CD14-positive monocyte (primary cell): Measurements from ENCODE around the gene OAF. TPM values are rescaled to one million over a fixed set of nuclear protein-coding genes. Genes with fewer than 3 reads are reported as not detected.

ENCODE experiments used
- DNase-seq, 3 donors: peaks; one replicate each; pipeline ENCODE4 v3.0.0-alpha.2; 2011 to 2022
- H2AFZ ChIP-seq: 2 replicates; pipeline ENCODE4 v1.6.0; 2012; ENCODE audit warnings: mild to moderate bottlenecking, low read depth, low read length, inconsistent platforms; ENCODE audit not compliant: insufficient read depth, poor library complexity, severe bottlenecking
- H3K27ac ChIP-seq, 2 donors: 1 replicate in 1 of 2; 2 replicates in 1 of 2; pipeline ENCODE4 v1.5.1; 2012 to 2013; ENCODE audit warnings: low read length in 2 of 2, control low read depth in 1 of 2, inconsistent platforms in 1 of 2, low read depth in 1 of 2, mild to moderate bottlenecking in 1 of 2
- H3K27me3 ChIP-seq, 2 donors: one replicate each; pipeline versions ENCODE4 v1.6.0 to v1.6.1; 2011 to 2013; ENCODE audit warnings: low read length in 2 of 2; ENCODE audit not compliant: control insufficient read depth in 2 of 2, insufficient read depth in 2 of 2
- H3K36me3 ChIP-seq, 2 donors: replicated peaks in 1 of 2; 1 replicate in 1 of 2; 2 replicates in 1 of 2; pipeline versions ENCODE4 v1.5.1 to v1.6.1; 2012 to 2013; ENCODE audit warnings: low read length in 2 of 2, control low read depth in 1 of 2, inconsistent platforms in 1 of 2, mild to moderate bottlenecking in 1 of 2; ENCODE audit not compliant: insufficient read depth in 2 of 2, control insufficient read depth in 1 of 2
- H3K4me1 ChIP-seq, 2 donors: 1 replicate in 1 of 2; 2 replicates in 1 of 2; pipeline versions ENCODE4 v1.5.1 to v1.6.1; 2012 to 2013; ENCODE audit warnings: low read length in 2 of 2, control low read depth in 1 of 2, inconsistent platforms in 1 of 2, mild to moderate bottlenecking in 1 of 2, moderate library complexity in 1 of 2; ENCODE audit not compliant: insufficient read depth in 2 of 2, control insufficient read depth in 1 of 2
- H3K4me2 ChIP-seq: replicated peaks from 2 replicates; pipeline ENCODE3; 2012; ENCODE audit warnings: low read length, moderate library complexity, mild to moderate bottlenecking; ENCODE audit not compliant: poor library complexity, severe bottlenecking; ENCODE audit errors: extremely low read depth
- H3K4me3 ChIP-seq, 3 experiments: fragments of 200-600 bp in 1 of 3; sonication (generic) in 1 of 3; replicated peaks in 1 of 3; 1 replicate in 2 of 3; 2 replicates in 1 of 3; pipeline ENCODE4 v1.5.1; 2011 to 2013; ENCODE audit warnings: low read length in 3 of 3, mild to moderate bottlenecking in 3 of 3, control low read depth in 2 of 3, low read depth in 2 of 3, inconsistent platforms in 1 of 3, moderate library complexity in 1 of 3
- H3K79me2 ChIP-seq: 2 replicates; pipeline ENCODE4 v1.6.0; 2012; ENCODE audit warnings: mild to moderate bottlenecking, control low read depth, inconsistent platforms, low read length, moderate library complexity; ENCODE audit not compliant: insufficient read depth
- H3K9ac ChIP-seq: 2 replicates; pipeline ENCODE4 v1.6.0; 2017; ENCODE audit warnings: low read length, mild to moderate bottlenecking; ENCODE audit not compliant: insufficient read depth, poor library complexity, severe bottlenecking
- H3K9me3 ChIP-seq, 2 donors: replicated peaks in 1 of 2; 1 replicate in 1 of 2; 2 replicates in 1 of 2; pipeline versions ENCODE4 v1.5.1 to v1.6.1; 2012 to 2013; ENCODE audit warnings: low read length in 2 of 2, control low read depth in 1 of 2; ENCODE audit not compliant: control insufficient read depth in 1 of 2, insufficient read depth in 1 of 2
- H4K20me1 ChIP-seq: 2 replicates; pipeline ENCODE4 v1.6.0; 2012; ENCODE audit warnings: mild to moderate bottlenecking, low read length, control low read depth, moderate library complexity; ENCODE audit not compliant: insufficient read depth
- H3K27ac Mint-ChIP-seq, 7 donors: one replicate each; pipeline ENCODE4 v1.8.0; 2020; ENCODE audit warnings: mild to moderate bottlenecking in 7 of 7, mixed read lengths in 7 of 7, moderate library complexity in 6 of 7, inconsistent platforms in 2 of 7
- H3K27me3 Mint-ChIP-seq, 3 donors: one replicate each; pipeline ENCODE4 v1.8.0; 2021 to 2022; ENCODE audit warnings: low read depth in 3 of 3, mild to moderate bottlenecking in 3 of 3, mixed read lengths in 3 of 3, moderate library complexity in 3 of 3, inconsistent platforms in 1 of 3
- H3K36me3 Mint-ChIP-seq, 2 donors: one replicate each; pipeline ENCODE4 v1.8.0; 2020; ENCODE audit warnings: mixed read lengths in 2 of 2, inconsistent platforms in 1 of 2, mild to moderate bottlenecking in 1 of 2
- H3K4me1 Mint-ChIP-seq: one replicate; pipeline ENCODE4 v1.8.0; 2020; ENCODE audit warnings: mild to moderate bottlenecking, mixed read lengths
- H3K4me3 Mint-ChIP-seq, 2 donors: one replicate each; pipeline ENCODE4 v1.8.0; 2020; ENCODE audit warnings: mild to moderate bottlenecking in 2 of 2, mixed read lengths in 2 of 2, moderate library complexity in 1 of 2
- H3K9me3 Mint-ChIP-seq, 7 donors: one replicate each; pipeline ENCODE4 v1.8.0; 2020 to 2022; ENCODE audit warnings: mixed read lengths in 7 of 7, mild to moderate bottlenecking in 6 of 7, moderate library complexity in 6 of 7, inconsistent platforms in 2 of 7
- CTCF ChIP-seq: fragments of 200-600 bp; IDR thresholded peaks from one replicate; pipeline ENCODE4 v1.8.0; 2022; ENCODE audit warnings: antibody characterized with exemption, mild to moderate bottlenecking
- WGBS: methylation state at CpG from one replicate; pipeline ENCODE4 v1.1.5; 2013; ENCODE audit warnings: missing lambda C conversion rate; ENCODE audit not compliant: insufficient coverage; 5-methylcytosine and 5-hydroxymethylcytosine counted together
- intact Hi-C, 2 donors: fragments of 100-400 bp; cut with micrococcal nuclease; formaldehyde crosslinking; loops; one replicate each; pipeline versions ENCODE4 v1.15.0 to v1.15.1; 2023
- polyA plus RNA-seq, 3 donors: library from polyadenylated mRNA; depleted of rRNA in 1 of 3; unstranded in 2 of 3; stranded (reverse) in 1 of 3; fragments of 300-500 nt in 2 of 3; fragments of >200 nt in 1 of 3; fragmentation: Illumina TruSeq in 2 of 3; gene quantifications; 1 replicate in 2 of 3; 2 replicates in 1 of 3; pipeline ENCODE4 v1.2.3, GENCODE V29; 2012 to 2021

Gene OAF
- polyA plus RNA-seq, 3 donors, result 31.5 to 57.2 (median 49.2) TPM

GRCh38 chr11:120271672-120272071 lies 60.8 kb downstream of the OAF start:
- Histone ChIP-seq H3K79me2 (no peaks in the 10 kb centered on the region), H3K36me3 (no peaks in the 10 kb centered on the region), H3K4me2 (no peak overlapping the region), H3K27me3 (no peaks in the 10 kb centered on the region), H2AFZ (no peak overlapping the region), H3K4me1 (no peaks in the 10 kb centered on the region), H4K20me1 (no peaks in the 10 kb centered on the region), H3K9ac (no peak overlapping the region), H3K27ac (no peak overlapping the region), H3K4me3 (no peak overlapping the region), H3K9me3 (no peaks in the 10 kb centered on the region)
- no peak for DNase-seq
- H3K4me1 Mint-ChIP-seq, result no peaks in the 10 kb centered on the region
- WGBS, result 86% methylated on average over 2 of the region's 5 CpGs
- no peak overlapping the region for H3K27ac Mint-ChIP-seq
- intact Hi-C loops, result no loop called here
- H3K9me3 Mint-ChIP-seq, result peaks cover 0 to 2% (median 0%) of the 10 kb centered on the region in 7 donors
- peaks cover 15 to 40% (median 16%) of the 10 kb centered on the region in 3 donors for H3K27me3 Mint-ChIP-seq
- no peak for TF ChIP-seq CTCF
- no peaks in the 10 kb centered on the region for H3K36me3 Mint-ChIP-seq
- no peak overlapping the region for H3K4me3 Mint-ChIP-seq

- TF ChIP-seq CTCF, result no peak
- Histone ChIP-seq H3K4me1 (no peaks in the 10 kb centered on the region), H4K20me1 (no peaks in the 10 kb centered on the region), H3K4me3 (no peak overlapping the region), H3K4me2 (no peak overlapping the region), H2AFZ (no peak overlapping the region), H3K27me3 (no peaks in the 10 kb centered on the region), H3K79me2 (no peaks in the 10 kb centered on the region), H3K9ac (no peak overlapping the region), H3K27ac (no peak overlapping the region), H3K36me3 (no peaks in the 10 kb centered on the region), H3K9me3 (no peaks in the 10 kb centered on the region)
- intact Hi-C loops, result no loop called here
- Mint-ChIP-seq H3K27ac (peak overlapping the region in 1 of 7 donors; percentile 23), H3K4me1 (no peaks in the 10 kb centered on the region), H3K36me3 (no peaks in the 10 kb centered on the region), H3K27me3 (peaks cover 15 to 36% (median 15%) of the 10 kb centered on the region in 3 donors), H3K9me3 (peaks cover 0 to 2% (median 0%) of the 10 kb centered on the region in 7 donors), H3K4me3 (no peak overlapping the region)
- DNase-seq, result no peak
- WGBS, result no CpG with 5 or more reads among the region's 2 CpGs
These were observed 61.5 kb downstream of the OAF start for GRCh38 chr11:120272303-120272702.
